Fibroblast of mammary gland (primary cell): ENCODE measurements around the gene GOLGA1.
"Not testable (repeated sequence)": the region's sequence is repeated elsewhere in the genome, so short reads cannot be mapped to it uniquely, and the experiment has no call there.

Experiments used
- DNase-seq: peaks from one replicate; pipeline ENCODE4 v3.0.0-alpha.2; 2010; ENCODE audit warnings: low read depth
- H3K4me3 ChIP-seq: 2 replicates; pipeline ENCODE4 v1.5.1; 2011; ENCODE audit warnings: low read depth, mild to moderate bottlenecking, low read length, moderate library complexity; ENCODE audit not compliant: control insufficient read depth
- TF ChIP-seq, protein P1 (sequence below): conservative IDR thresholded peaks from 2 replicates; pipeline ENCODE4 v1.5.1; 2011; ENCODE audit warnings: low read depth, low read length, inconsistent platforms; ENCODE audit not compliant: control insufficient read depth, insufficient read depth

Gene GOLGA1

DNA sequence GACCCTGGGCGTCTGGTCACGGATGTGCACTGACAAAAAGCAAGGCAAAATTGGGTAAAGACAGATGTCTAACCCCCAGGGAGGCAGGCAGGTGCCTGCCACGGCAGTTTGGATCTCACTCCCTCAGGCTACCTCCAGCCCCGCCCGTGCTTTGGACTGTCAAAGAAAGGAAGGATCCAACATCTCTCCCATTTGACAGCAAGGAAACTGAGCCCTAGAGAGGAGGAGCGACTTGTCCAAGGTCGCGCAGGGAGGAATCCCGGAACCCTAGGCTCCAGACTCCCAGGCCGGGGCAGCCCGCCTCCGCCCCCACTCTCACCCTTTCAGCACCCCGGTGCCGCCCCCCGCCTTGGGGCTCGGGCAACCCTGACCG, 376 bp downstream of the GOLGA1 start:
- peak overlapping the region; percentile 90 for H3K4me3 ChIP-seq
- TF ChIP-seq, protein P1, sequence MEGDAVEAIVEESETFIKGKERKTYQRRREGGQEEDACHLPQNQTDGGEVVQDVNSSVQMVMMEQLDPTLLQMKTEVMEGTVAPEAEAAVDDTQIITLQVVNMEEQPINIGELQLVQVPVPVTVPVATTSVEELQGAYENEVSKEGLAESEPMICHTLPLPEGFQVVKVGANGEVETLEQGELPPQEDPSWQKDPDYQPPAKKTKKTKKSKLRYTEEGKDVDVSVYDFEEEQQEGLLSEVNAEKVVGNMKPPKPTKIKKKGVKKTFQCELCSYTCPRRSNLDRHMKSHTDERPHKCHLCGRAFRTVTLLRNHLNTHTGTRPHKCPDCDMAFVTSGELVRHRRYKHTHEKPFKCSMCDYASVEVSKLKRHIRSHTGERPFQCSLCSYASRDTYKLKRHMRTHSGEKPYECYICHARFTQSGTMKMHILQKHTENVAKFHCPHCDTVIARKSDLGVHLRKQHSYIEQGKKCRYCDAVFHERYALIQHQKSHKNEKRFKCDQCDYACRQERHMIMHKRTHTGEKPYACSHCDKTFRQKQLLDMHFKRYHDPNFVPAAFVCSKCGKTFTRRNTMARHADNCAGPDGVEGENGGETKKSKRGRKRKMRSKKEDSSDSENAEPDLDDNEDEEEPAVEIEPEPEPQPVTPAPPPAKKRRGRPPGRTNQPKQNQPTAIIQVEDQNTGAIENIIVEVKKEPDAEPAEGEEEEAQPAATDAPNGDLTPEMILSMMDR, result no peak
- DNase-seq, result no peak

DNA sequence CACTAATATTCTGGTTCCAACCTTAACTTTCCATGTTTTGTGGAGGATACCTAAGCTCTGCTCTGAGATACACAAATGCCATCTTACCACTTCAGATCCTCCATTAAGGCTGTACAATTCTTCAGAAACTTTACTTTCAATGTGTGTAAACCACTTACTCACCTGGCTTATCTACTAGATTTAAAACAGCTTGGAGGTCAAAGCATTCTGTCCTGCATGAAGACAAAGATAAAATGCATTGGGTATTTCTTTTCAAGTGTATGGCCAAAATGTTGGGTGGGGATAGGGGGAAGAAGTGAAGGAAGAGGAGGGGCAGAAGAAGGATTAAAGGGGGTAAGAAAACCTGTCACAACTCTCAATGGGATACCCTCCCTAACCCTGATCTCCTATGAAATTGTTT, 939 bp downstream of the GOLGA1 start:
- no peak for DNase-seq
- H3K4me3 ChIP-seq, result peak overlapping the region; percentile 90
- TF ChIP-seq, protein P1, result no peak

DNA sequence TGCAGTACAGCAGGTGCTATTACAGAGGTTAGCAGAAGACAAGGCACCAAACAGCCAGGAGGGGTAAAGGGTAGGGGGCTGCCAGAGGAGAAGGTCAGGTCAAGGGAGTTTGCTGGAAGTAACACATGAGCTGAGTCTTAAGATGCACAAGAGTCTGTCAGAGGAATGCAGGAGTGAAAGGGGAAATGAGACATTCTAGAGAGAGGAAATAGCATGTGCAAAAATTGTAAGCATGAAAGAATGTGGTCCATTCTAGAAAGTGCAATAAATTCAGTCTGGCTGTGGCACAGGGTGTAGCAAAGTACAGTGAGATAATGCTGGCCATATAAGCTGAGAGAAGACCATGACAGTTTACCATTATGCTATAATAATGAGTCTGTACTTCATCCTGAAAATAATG, 6.6 kb downstream of the GOLGA1 start:
- TF ChIP-seq, protein P1, result no peak
- DNase-seq, result peak; percentile 5

DNA sequence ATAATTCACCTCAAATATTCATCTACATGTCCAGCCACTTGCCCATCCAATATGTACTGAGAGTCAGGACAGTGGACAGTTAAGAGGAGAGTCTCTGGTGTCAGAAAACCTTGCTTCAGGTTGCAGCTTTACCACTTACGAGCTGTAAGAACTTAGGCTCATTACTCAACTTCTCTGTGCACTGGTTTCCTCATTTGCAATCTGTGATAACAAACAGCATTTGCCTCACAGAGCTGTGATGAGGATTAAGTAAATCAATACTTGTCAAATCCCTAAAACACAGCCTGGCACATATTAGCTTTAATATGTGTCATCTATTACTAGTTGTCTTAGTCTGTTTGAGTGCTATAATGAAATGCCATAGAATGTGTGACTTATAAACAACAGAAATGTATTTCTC, 8.6 kb downstream of the GOLGA1 start:
- no peak overlapping the region for H3K4me3 ChIP-seq
- no peak for DNase-seq
- TF ChIP-seq, protein P1, result no peak

More for the DNA sequence above, 6.6 kb downstream of the GOLGA1 start:
- no peak overlapping the region for H3K4me3 ChIP-seq

DNA sequence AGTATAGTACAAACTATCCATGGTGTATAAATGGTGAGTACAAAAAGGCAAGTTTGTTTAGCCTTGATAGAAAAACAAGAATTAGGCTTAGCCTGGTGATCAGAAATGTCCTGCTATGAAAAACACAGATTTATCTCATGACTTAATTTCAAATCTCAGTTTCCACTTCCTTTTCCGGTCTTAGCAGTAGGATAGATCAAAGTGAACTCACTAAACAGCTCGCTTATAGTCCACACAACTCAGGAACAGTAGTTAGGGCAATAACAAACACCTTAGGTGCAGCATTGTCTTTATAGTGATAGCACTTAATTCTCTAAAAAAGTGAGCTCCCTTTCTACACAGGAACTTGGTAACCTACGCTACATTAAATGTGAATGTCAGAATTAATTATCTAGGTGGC, 11.4 kb downstream of the GOLGA1 start:
- no peak overlapping the region for H3K4me3 ChIP-seq
- TF ChIP-seq, protein P1, result no peak
- no peak for DNase-seq

DNA sequence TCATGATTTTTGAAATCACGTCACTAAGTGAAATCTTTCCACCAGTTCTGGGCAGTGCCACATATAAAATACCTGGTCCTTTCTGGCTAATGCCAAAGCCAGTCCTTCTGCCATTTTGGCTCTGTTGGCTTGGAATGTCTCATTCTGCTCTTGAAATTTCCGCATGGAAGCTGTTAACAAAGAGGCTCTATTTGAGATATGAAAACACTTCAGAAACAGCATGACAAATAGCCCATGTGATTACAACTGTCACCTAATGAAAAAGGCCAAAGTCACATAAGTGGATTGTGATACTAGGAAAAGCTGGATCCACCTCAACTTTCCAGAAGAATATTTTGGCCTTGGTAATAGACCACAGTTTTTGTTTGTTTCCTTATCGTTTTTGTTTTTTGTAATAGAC, 12.8 kb downstream of the GOLGA1 start:
- no peak for DNase-seq
- TF ChIP-seq, protein P1, result no peak
- H3K4me3 ChIP-seq, result no peak overlapping the region

DNA sequence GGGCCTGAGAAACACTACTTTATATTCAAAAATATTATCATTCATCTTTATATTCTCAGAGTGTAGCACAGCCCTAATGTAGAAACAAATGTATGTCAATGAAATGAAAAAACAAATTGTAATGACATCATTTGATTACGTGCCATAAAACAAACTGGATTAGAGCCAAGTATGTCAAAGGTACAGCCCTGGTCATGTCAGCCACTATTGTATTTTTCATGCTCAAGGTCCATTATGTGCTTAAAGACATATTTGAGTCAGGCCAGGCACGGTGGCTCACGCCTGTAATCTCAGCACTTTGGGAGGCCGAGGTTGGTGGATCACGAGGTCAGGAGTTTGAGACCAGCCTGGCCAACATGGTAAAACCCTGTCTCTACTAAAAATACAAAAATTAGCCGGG, 20.5 kb downstream of the GOLGA1 start:
- not testable (repeated sequence) for H3K4me3 ChIP-seq
- peak; percentile 39 for DNase-seq
